Upper lobe of left lung (tissue), 6 donors: Measurements from ENCODE around the gene RPS6KB1. TPM values are rescaled to one million over a fixed set of nuclear protein-coding genes. Genes with fewer than 3 reads are reported as not detected.
"Not testable (repeated sequence)": the region's sequence is repeated elsewhere in the genome, so short reads cannot be mapped to it uniquely, and the experiment has no call there.

Experiments used
- ATAC-seq, 2 donors: fragments of 200-7000 bp; cut with Tn5 transposase; one replicate each; pipeline ENCODE4 v1.9.1; 2022; ENCODE audit warnings: mild to moderate bottlenecking in 2 of 2, moderate library complexity in 2 of 2; ENCODE audit not compliant: low FRiP score in 2 of 2
- DNase-seq, 2 donors: peaks; one replicate each; pipeline ENCODE4 v3.0.0-alpha.2; 2019 to 2020
- H3K27ac ChIP-seq, 4 donors: fragments of 200-600 bp; sonication (generic); one replicate each; pipeline ENCODE4 v1.5.1; 2016 to 2019
- H3K27me3 ChIP-seq, 4 donors: fragments of 200-600 bp; sonication (generic); one replicate each; pipeline ENCODE4 v1.5.1; 2017 to 2019
- H3K36me3 ChIP-seq, 4 donors: fragments of 200-600 bp; sonication (generic); one replicate each; pipeline ENCODE4 v1.5.1; 2016 to 2019
- H3K4me1 ChIP-seq, 4 donors: fragments of 200-600 bp; sonication (generic); one replicate each; pipeline ENCODE4 v1.5.1; 2018 to 2019
- H3K4me3 ChIP-seq, 4 donors: fragments of 200-600 bp; sonication (generic); one replicate each; pipeline ENCODE4 v1.5.1; 2017 to 2019; ENCODE audit warnings: mild to moderate bottlenecking in 2 of 4, moderate library complexity in 1 of 4
- H3K9me3 ChIP-seq, 4 donors: fragments of 200-600 bp; sonication (generic); one replicate each; pipeline ENCODE4 v1.5.1; 2018 to 2019
- WGBS, 2 donors: methylation state at CpG; one replicate each; pipeline ENCODE4 v1.1.5; 2017 to 2018; 5-methylcytosine and 5-hydroxymethylcytosine counted together
- small RNA-seq, 4 donors: library from RNA; depleted of rRNA; stranded (forward); fragments of <200 nt; gene quantifications; one replicate each; pipeline ENCODE3, GENCODE V24; 2016
- total RNA-seq, 6 donors: library from RNA; depleted of rRNA in 4 of 6; stranded (reverse); fragments of >200 nt in 4 of 6; gene quantifications; one replicate each; pipeline versions ENCODE4 v1.1.0 to v1.2.1, GENCODE V29; 2016 to 2021
- donor health status: DM: no; HTN: no; CAD: no; lungs with moderate emphysema.
- donor health status: DM: no; HTN: yes; CAD: no; lungs with severe emphysema.

RPS6KB1 gene
- total RNA-seq, 6 donors from 2014 or later, result 13.1 to 60.8 (median 30.3) TPM

DNA sequence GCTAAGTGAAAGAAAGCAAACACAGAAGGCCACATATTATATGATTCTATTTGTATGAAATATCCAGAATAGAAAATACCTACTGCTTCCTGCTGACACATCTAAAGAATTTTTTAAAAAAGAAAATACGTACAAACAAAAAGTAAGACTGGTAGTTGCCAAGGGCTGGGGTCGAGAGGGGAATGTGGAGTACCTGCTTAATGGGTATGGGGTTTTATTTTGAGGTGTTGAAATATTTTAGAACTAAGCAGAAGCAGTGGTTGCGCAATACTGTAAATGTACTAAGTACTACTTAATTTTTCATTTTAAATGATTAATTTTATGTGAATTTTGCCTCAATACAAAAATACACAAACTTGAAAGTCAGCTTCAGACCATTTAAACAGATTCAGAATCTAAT, 103.7 kb downstream of the RPS6KB1 start:
- 63 to 70% methylated on average over 3 of the region's 3 CpGs for WGBS, 2 donors
- H3K27me3 ChIP-seq, H3K9me3 ChIP-seq, ATAC-seq, H3K36me3 ChIP-seq, H3K4me3 ChIP-seq, DNase-seq, H3K27ac ChIP-seq, H3K4me1 ChIP-seq: not testable (repeated sequence)

Small RNA genes lying within 50 kb of the gene (small RNA-seq; reads per million reads assigned to genes)
- gene RNU6-450P (0 reads per million in 4 donors), gene RPS29P21 (0 reads per million in 4 donors)

Other genes starting within 250 kb of the RPS6KB1 start
- 10 to 100 TPM; 13.7 to 38.5 (median 22.0) TPM for gene PTRH2, start 185.7 kb upstream of the RPS6KB1 start, total RNA-seq
- 100 to 1,000 TPM; 124 to 246 (median 181) TPM for gene VMP1, start 185.5 kb upstream of the RPS6KB1 start, total RNA-seq
- 10 to 100 TPM in 1 of 6 donors, 1 to 10 TPM in 5; 3.1 to 52.4 (median 7.6) TPM for gene TUBD1, start 178 bp upstream of the RPS6KB1 start, total RNA-seq
- gene RNFT1, start 71.6 kb downstream of the RPS6KB1 start, total RNA-seq, result 10 to 100 TPM in 5 of 6 donors, 1 to 10 TPM in 1; 5.8 to 40.3 (median 28.8) TPM
- 10 to 100 TPM; 17.9 to 35.2 (median 22.3) TPM for gene HEATR6, start 185.8 kb downstream of the RPS6KB1 start, total RNA-seq